K562 (cell line): Measurements from ENCODE around the gene NES. TPM values are rescaled to one million over a fixed set of nuclear protein-coding genes. Genes with fewer than 3 reads are reported as not detected.

ENCODE experiments used
- BCL6 ChIP-seq: fragments of 250-450 bp; sonication (Bioruptor Pico); IDR thresholded peaks from 2 replicates; pipeline ENCODE4 v1.4.0; 2020
- FOXJ3 ChIP-seq: sonication (generic); formaldehyde crosslinking; IDR thresholded peaks from 2 replicates; pipeline ENCODE4 v1.4.0; 2020; ENCODE audit warnings: mild to moderate bottlenecking, missing genetic modification reagents
- MLLT1 ChIP-seq, 2 experiments: fragments of 450-650 bp; IDR thresholded peaks; 2 replicates each; pipeline ENCODE4 v1.6.1; 2016
- NFIX ChIP-seq: fragments of 250-450 bp; sonication (Bioruptor Pico); IDR thresholded peaks from 2 replicates; pipeline ENCODE4 v1.4.0; 2020; ENCODE audit warnings: low read depth, mild to moderate bottlenecking, moderate library complexity
- SETDB1 ChIP-seq: IDR thresholded peaks from one replicate; pipeline ENCODE4 v1.6.1; 2012; ENCODE audit warnings: low read length, control low read depth, inconsistent platforms
- SIX5 ChIP-seq, 2 experiments: IDR thresholded peaks; 2 replicates each; pipeline ENCODE4 v1.6.1; 2011; ENCODE audit warnings: low read length in 2 of 2, borderline replicate concordance in 1 of 2, low read depth in 1 of 2, mild to moderate bottlenecking in 1 of 2, moderate library complexity in 1 of 2; ENCODE audit not compliant: insufficient read depth in 1 of 2
- SMC3 ChIP-seq: conservative IDR thresholded peaks from 2 replicates; pipeline ENCODE4 v1.6.1; 2011; ENCODE audit warnings: low read depth, low read length, improper control_type of control experiment; ENCODE audit not compliant: insufficient read depth
- SNIP1 ChIP-seq: fragments of 450-650 bp; IDR thresholded peaks from 2 replicates; pipeline ENCODE4 v1.7.1; 2017; ENCODE audit warnings: low read depth, mild to moderate bottlenecking
- TAF7 ChIP-seq: fragments of 450-650 bp; IDR thresholded peaks from 2 replicates; pipeline ENCODE4 v1.6.1; 2016; ENCODE audit warnings: missing genetic modification characterization, missing compliant biosample characterization
- ZNF24 ChIP-seq: fragments of 450-650 bp; IDR thresholded peaks from 2 replicates; pipeline ENCODE4 v1.6.1; 2016
- ZNF407 ChIP-seq: fragments of 450-650 bp; IDR thresholded peaks from 2 replicates; pipeline ENCODE4 v1.6.1; 2016; ENCODE audit warnings: low read depth
- ZNF592 ChIP-seq: fragments of 450-650 bp; IDR thresholded peaks from 2 replicates; pipeline ENCODE4 v1.6.1; 2017; ENCODE audit warnings: antibody characterized with exemption, mild to moderate bottlenecking
- polyA plus RNA-seq, 8 experiments: library from polyadenylated mRNA; depleted of rRNA in 4 of 8; stranded (reverse) in 5 of 8; unstranded in 3 of 8; fragments of >200 nt; fragmentation: Nextera tagmentation in 2 of 8; fragmentation: Illumina TruSeq in 1 of 8; extraction: Ambion mirVana in 2 of 8; extraction: Trizol in 1 of 8; gene quantifications; 2 replicates each; pipeline versions ENCODE4 v1.2.1 to v1.2.3, GENCODE V29; 2011 to 2014; ENCODE audit warnings: inconsistent platforms in 1 of 8, missing spikeins in 1 of 8
- total RNA-seq, 7 experiments: library from RNA; depleted of rRNA in 6 of 7; stranded (reverse); fragments of >200 nt in 6 of 7; fragmentation: Illumina TruSeq in 2 of 7; extraction: Trizol in 2 of 7; gene quantifications; 2 replicates each; pipeline versions ENCODE4 v1.2.1 to v1.2.3, GENCODE V29; 2011 to 2021; ENCODE audit warnings: low replicate concordance in 1 of 7

Gene NES
- total and polyA plus RNA-seq, 9 of the 15 experiments (the other 6 are each of a cell fraction or from before 2014, with no cell fraction given) = 0.10 to 8.6 (median 4.2) TPM

GRCh38 chr1:156705918-156706656 is 28.9 kb upstream of the NES start (continued):
- TF ChIP-seq ZNF407 = no peak
- peak; percentile 37; the same call in 1 of the 2 replicates for TF ChIP-seq ZNF24
- TF ChIP-seq NFIX (CRISPR knock-in tag) = no peak
- no peak for TF ChIP-seq BCL6 (CRISPR knock-in tag)
- peak; percentile 35; the same call in 1 of the 2 replicates for TF ChIP-seq TAF7 (tag)
- TF ChIP-seq MLLT1 (IDR thresholded peaks at IDR 0.05) = no peak
- TF ChIP-seq ZNF592 = no peak
- no peak for TF ChIP-seq SETDB1
- no peak for TF ChIP-seq SIX5 (IDR thresholded peaks at IDR 0.05; ENCODE audit: borderline replicate concordance in 1 of 2, insufficient read depth in 1 of 2, low read depth in 1 of 2, low read length in 2 of 2)
- no peak for TF ChIP-seq SNIP1
- TF ChIP-seq FOXJ3 (CRISPR knock-in tag) = no peak
- peak; percentile 86 for TF ChIP-seq SMC3
